Neural cell (in vitro differentiated cells): Measurements from ENCODE around the gene ZNF350.

Experiments used
- EP300 ChIP-seq: fragments of 450-650 bp; conservative IDR thresholded peaks from 2 replicates; pipeline ENCODE4 v1.6.1; 2014; ENCODE audit warnings: antibody characterized with exemption, mild to moderate bottlenecking, moderate library complexity; ENCODE audit not compliant: poor library complexity, severe bottlenecking
- EZH2 ChIP-seq: fragments of 200-600, 300-800 bp; shearing (Covaris generic), sonication (generic); IDR thresholded peaks from 2 replicates; pipeline ENCODE4 v1.6.1; 2014; ENCODE audit warnings: antibody characterized with exemption, low read length, borderline replicate concordance, mild to moderate bottlenecking; ENCODE audit not compliant: insufficient read depth, poor library complexity, severe bottlenecking
- POLR2AphosphoS5 ChIP-seq: IDR thresholded peaks from 2 replicates; pipeline ENCODE4 v1.6.1; 2012
- SMC3 ChIP-seq: fragments of 450-650 bp; conservative IDR thresholded peaks from 2 replicates; pipeline ENCODE4 v1.6.1; 2014; ENCODE audit warnings: antibody characterized with exemption, mild to moderate bottlenecking, moderate library complexity; ENCODE audit not compliant: poor library complexity
- TF ChIP-seq, protein P1 (sequence below): fragments of 450-650 bp; IDR thresholded peaks from 2 replicates; pipeline ENCODE4 v1.5.1; 2014; ENCODE audit warnings: antibody characterized with exemption, mild to moderate bottlenecking, moderate library complexity; ENCODE audit not compliant: poor library complexity, severe bottlenecking

- no peak for TF ChIP-seq EZH2
- TF ChIP-seq, protein P1, sequence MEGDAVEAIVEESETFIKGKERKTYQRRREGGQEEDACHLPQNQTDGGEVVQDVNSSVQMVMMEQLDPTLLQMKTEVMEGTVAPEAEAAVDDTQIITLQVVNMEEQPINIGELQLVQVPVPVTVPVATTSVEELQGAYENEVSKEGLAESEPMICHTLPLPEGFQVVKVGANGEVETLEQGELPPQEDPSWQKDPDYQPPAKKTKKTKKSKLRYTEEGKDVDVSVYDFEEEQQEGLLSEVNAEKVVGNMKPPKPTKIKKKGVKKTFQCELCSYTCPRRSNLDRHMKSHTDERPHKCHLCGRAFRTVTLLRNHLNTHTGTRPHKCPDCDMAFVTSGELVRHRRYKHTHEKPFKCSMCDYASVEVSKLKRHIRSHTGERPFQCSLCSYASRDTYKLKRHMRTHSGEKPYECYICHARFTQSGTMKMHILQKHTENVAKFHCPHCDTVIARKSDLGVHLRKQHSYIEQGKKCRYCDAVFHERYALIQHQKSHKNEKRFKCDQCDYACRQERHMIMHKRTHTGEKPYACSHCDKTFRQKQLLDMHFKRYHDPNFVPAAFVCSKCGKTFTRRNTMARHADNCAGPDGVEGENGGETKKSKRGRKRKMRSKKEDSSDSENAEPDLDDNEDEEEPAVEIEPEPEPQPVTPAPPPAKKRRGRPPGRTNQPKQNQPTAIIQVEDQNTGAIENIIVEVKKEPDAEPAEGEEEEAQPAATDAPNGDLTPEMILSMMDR = peak; percentile 30
- TF ChIP-seq SMC3 = peak; percentile 36
- peak; percentile 42 for TF ChIP-seq POLR2AphosphoS5
- TF ChIP-seq EP300 = no peak
Observed at GRCh38 chr19:51986309-51987291, at the start of gene ZNF350.
